Adrenal gland (tissue), 12 donors: ENCODE data around the gene SFXN3. TPM values are rescaled to one million over a fixed set of nuclear protein-coding genes. Genes with fewer than 3 reads are reported as not detected.

Source experiments
- DNase-seq, 7 donors: peaks; one replicate each; pipeline ENCODE4 v3.0.0-alpha.2; 2019 to 2020
- H3K27ac ChIP-seq, 5 donors: fragments of 200-600 bp; sonication (generic) in 4 of 5; 1 replicate in 3 of 5; 2 replicates in 2 of 5; pipeline versions ENCODE4 v1.5.1 to v1.8.0; 2016 to 2020; ENCODE audit warnings: mild to moderate bottlenecking in 1 of 5
- H3K27me3 ChIP-seq: fragments of 200-600 bp; 2 replicates; pipeline ENCODE4 v1.8.0; 2021
- H3K36me3 ChIP-seq, 2 donors: fragments of 200-600 bp; replicated peaks in 1 of 2; 1 replicate in 1 of 2; 2 replicates in 1 of 2; pipeline versions ENCODE4 v1.5.1 to v1.8.0; 2018 to 2022
- H3K4me1 ChIP-seq, 2 donors: fragments of 200-600 bp; replicated peaks in 1 of 2; 1 replicate in 1 of 2; 2 replicates in 1 of 2; pipeline versions ENCODE4 v1.5.1 to v1.8.0; 2018 to 2021
- H3K4me3 ChIP-seq, 4 donors: fragments of 200-600 bp; sonication (generic) in 3 of 4; one replicate each; pipeline ENCODE4 v1.5.1; 2016 to 2018
- H3K9me3 ChIP-seq, 3 donors: fragments of 200-600 bp; sonication (generic) in 1 of 3; replicated peaks in 1 of 3; 1 replicate in 2 of 3; 2 replicates in 1 of 3; pipeline versions ENCODE4 v1.5.1 to v1.8.0; 2016 to 2021
- CTCF ChIP-seq, 6 experiments: fragments of 450-650 bp in 4 of 6; fragments of 200-600 bp in 2 of 6; sonication (generic) in 1 of 6; IDR thresholded peaks; 1 replicate in 5 of 6; 2 replicates in 1 of 6; pipeline versions ENCODE4 v1.5.1 to v1.8.0; 2016 to 2021; ENCODE audit warnings: antibody characterized with exemption in 6 of 6, mild to moderate bottlenecking in 2 of 6, moderate library complexity in 1 of 6
- POLR2A ChIP-seq, 2 donors: fragments of 450-650 bp; IDR thresholded peaks; one replicate each; pipeline ENCODE4 v1.6.1; 2017; ENCODE audit warnings: antibody characterized with exemption in 2 of 2, mild to moderate bottlenecking in 2 of 2, moderate library complexity in 1 of 2
- WGBS, 4 donors: extraction: QIAGEN DNeasy Blood & Tissue Kit in 2 of 4; methylation state at CpG; one replicate each; pipeline versions ENCODE4 v1.1.5 to v1.1.7; 2013 to 2017; 5-methylcytosine and 5-hydroxymethylcytosine counted together
- intact Hi-C, 2 donors: fragments of 100-400 bp; cut with DNase I; formaldehyde crosslinking; loops; one replicate each; pipeline versions ENCODE4 v1.14.1 to v1.15.0; 2022 to 2023
- polyA plus RNA-seq, 3 donors: library from polyadenylated mRNA; stranded (reverse); fragments of 200-250 nt in 2 of 3; fragments of 350-450 nt in 1 of 3; fragmentation: Illumina TruSeq in 1 of 3; extraction: RNeasy Lipid Tissue Mini Kit (QIAGEN cat#74804) in 1 of 3; gene quantifications; one replicate each; pipeline ENCODE4 v1.2.3, GENCODE V29; 2013 to 2014
- total RNA-seq, 9 donors: library from RNA; depleted of rRNA in 4 of 9; stranded (reverse); fragments of >200 nt in 4 of 9; fragments of 120-200 nt in 1 of 9; fragmentation: NEBNext Ultra II Directional in 1 of 9; extraction: Animal tissue kit (Norgen Biotek cat#: 25700) in 1 of 9; gene quantifications; one replicate each; pipeline versions ENCODE4 v1.1.0 to v1.2.4, GENCODE V29; 2013 to 2023
- donor health status: healthy with polysubstance abuse.
- donor health status: Bipolar disorder and iron deficiency.
- donor health status: DM: yes; HTN: yes; CAD: no.
- donor health status: DM: no; HTN: no; CAD: no.
- donor health status: DM: no; HTN: no; CAD: no.
- donor health status: DM: yes; HTN: yes; CAD: no.

Gene SFXN3
- total and polyA plus RNA-seq, 12 donors: 20.4 to 54.0 (median 31.0) TPM

DNA sequence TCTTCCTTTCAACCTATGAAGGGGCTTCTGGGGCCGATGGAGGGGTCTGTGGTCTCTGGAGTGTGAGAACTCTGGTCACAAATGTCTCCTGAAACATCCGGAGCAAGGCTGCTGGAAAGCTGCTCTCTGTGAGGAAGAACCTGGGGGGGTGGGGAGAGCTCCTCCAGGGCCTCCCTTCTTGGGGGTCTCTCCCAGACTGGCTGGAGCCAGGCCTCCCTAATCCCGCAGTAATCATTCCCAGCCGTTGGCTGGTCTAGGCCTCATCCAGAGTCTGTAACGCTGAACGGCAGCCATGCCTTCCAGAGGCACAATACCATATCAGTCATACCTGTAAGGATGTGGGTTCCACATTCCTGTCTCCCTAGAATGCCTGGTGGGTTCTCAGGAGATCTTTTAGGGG lies 35.9 kb upstream of the SFXN3 start:
- TF ChIP-seq POLR2A (IDR thresholded peaks at IDR 0.05) (no peak), CTCF (IDR thresholded peaks at IDR 0.05) (no peak)
- H3K27me3 ChIP-seq: no peaks in the 10 kb centered on the region
- no peak overlapping the region for H3K4me3 ChIP-seq
- no peak for DNase-seq
- no peak overlapping the region for H3K27ac ChIP-seq
- peaks cover 8 to 13% of the 10 kb centered on the region in 2 donors for H3K4me1 ChIP-seq
- intact Hi-C loops: loop anchor here in 1 of 2 donors (2.0 kb wide), 1 partner anchor 20 kb away; no protein-coding TSS in a partner anchor
- no peaks in the 10 kb centered on the region for H3K9me3 ChIP-seq
- peaks cover 0 to 25% of the 10 kb centered on the region in 2 donors for H3K36me3 ChIP-seq
- WGBS, 4 donors: 65 to 73% (median 70%) methylated on average over 6 of the region's 6 CpGs

DNA sequence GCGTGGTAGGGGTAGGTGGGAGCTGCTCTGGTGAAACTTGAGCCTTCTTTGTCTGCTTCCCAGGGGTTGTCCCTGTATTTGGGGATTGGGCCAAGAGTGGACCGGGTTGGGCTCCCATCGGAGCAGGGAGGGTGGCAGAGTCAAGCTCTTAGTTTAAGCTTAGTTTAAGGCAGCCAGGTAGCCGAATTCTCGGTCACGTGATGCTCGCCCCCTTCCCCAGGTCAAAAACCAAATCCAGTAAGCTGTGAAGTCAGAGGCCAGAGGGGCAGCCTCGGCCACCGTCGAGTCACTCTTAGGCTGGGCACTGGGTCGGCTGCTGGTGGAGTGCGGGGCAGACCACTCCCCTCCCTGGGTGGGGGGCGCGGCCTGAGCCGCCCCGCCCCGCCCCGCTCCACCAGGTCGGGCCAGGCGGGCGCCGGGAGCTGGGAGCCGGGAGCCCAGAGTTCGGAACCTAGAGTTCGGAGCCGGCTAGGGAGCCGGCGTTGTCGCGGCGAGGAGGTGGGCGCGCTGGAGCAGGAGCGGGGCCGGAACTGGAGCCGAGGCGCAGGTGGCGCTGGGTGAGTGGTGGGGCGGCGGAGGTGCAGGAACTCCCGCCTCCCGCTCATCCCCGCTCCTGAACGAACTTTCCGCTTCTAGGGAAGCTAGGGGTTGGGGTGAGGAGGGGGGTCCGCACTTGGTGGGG lies 34.2 kb upstream of the SFXN3 start:
- WGBS, 4 donors: 4 to 19% (median 5%) methylated on average over 5 to 46 of the region's 46 CpGs
- DNase-seq: peak in 3 of 7 donors; percentile 48 to 66 (median 59)
- peaks cover 20 to 28% of the 10 kb centered on the region in 2 donors for H3K4me1 ChIP-seq
- no peaks in the 10 kb centered on the region for H3K9me3 ChIP-seq
- H3K27ac ChIP-seq: peak overlapping the region; percentile 97 to 100 (median 100)
- intact Hi-C loops: no loop called here
- peak overlapping the region; percentile 55 to 86 (median 73) for H3K4me3 ChIP-seq
- peaks cover 0 to 11% of the 10 kb centered on the region in 2 donors for H3K36me3 ChIP-seq
- H3K27me3 ChIP-seq: no peaks in the 10 kb centered on the region
- TF ChIP-seq POLR2A (IDR thresholded peaks at IDR 0.05) (peak in 1 of 2 donors; percentile 20), CTCF (IDR thresholded peaks at IDR 0.05) (peak in 1 of 6 experiments; percentile 7)

DNA sequence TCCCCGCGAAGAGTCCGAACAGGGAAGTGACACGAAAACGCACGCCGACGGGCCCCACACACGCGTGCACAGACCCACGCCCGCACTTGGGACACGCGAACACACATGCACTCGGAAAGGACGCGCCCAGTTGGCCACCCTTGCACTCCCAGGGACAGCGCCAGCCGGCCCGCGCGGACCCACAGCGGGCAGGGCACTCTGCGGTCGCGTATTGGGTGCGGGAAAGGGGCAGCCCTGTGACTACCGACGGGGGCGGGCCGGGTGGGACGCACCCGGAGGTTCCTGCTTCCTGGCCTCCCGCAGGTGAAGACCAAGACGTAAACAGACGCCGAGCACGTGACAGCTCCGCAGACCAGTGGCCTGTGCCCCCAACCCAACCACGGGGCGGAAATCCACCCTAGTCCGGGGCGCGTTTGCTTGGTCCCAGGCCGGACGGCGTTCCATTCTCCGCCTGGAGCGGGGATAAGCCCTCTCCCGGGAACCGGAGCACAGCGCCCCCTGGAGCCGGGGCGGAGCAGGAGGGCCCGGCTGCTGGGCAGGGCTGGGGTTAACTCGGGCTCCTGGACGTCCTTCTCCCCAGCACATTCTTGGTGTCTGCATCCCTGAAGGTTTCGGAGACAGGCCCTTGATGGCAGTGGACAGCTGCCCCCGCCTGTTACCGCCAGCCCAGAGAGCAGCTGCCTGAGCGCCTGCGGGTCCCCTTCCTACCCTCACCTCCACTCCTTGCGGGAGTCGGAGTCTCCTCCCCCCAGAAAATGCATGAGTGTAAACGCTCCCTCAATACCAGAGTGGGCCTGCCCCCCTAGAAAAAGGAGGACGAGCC lies 33.5 kb upstream of the SFXN3 start:
- Histone ChIP-seq H3K4me1 (peaks cover 24 to 36% of the 10 kb centered on the region in 2 donors), H3K27ac (peak overlapping the region; percentile 97 to 100 (median 100)), H3K9me3 (no peaks in the 10 kb centered on the region), H3K36me3 (peaks cover 0 to 12% of the 10 kb centered on the region in 2 donors), H3K4me3 (peak overlapping the region; percentile 55 to 86 (median 73)), H3K27me3 (no peaks in the 10 kb centered on the region)
- TF ChIP-seq POLR2A (IDR thresholded peaks at IDR 0.05) (peak in 1 of 2 donors; percentile 57), CTCF (IDR thresholded peaks at IDR 0.05) (peak; percentile 79 to 91 (median 87))
- WGBS, 4 donors: 0 to 1% (median 0%) methylated on average over 3 to 66 of the region's 66 CpGs
- intact Hi-C loops: no loop called here
- DNase-seq: peak; percentile 81 to 89 (median 84)
